ENCODE results near the gene LTC4S. TPM values are rescaled to one million over a fixed set of nuclear protein-coding genes. Genes with fewer than 3 reads are reported as not detected.
A peak's percentile ranks its signal among the peaks of the same experiment; 100 is the strongest.
"Not testable (repeated sequence)": the region's sequence is repeated elsewhere in the genome, so short reads cannot be mapped to it uniquely, and the experiment has no call there.

Gene LTC4S
- total and polyA plus RNA-seq, 3 donors from 2014 or later = 3.7 to 10.3 (median 4.8) TPM

- no peak overlapping the region for H3K27ac ChIP-seq
Measured at GRCh38 chr5:179833709-179834070, 39.9 kb downstream of the LTC4S start.

DNA sequence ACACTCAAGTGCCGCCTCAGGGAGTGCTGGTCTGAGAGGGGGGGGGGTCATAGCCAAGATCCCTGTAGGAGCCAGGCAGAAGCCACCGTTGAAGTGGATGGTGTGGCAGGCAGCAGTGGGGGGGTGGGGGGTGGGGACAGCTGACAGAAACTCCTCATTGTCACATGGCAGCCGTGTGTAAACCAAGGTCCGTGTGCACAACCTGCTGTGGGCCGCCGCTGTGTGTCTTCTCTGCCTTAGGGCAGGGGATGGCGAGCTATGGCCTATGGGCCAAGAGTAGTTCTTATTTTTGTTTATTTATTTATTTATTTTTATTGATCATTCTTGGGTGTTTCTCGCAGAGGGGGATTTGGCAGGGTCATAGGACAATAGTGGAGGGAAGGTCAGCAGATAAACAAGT is 40.3 kb downstream of the LTC4S start:
- Histone ChIP-seq H3K4me3 (no peak overlapping the region), H3K4me1 (peaks cover 10% of the 10 kb centered on the region), H3K27ac (no peak overlapping the region), H3K27me3 (no peaks in the 10 kb centered on the region), H3K36me3 (ENCODE audit: low read depth, missing control alignments) (no peaks in the 10 kb centered on the region), H3K9me3 (no peaks in the 10 kb centered on the region)
- TF ChIP-seq POLR2A (IDR thresholded peaks at IDR 0.05) = no peak
- no peak for TF ChIP-seq CTCF (IDR thresholded peaks at IDR 0.05)
- DNase-seq = no peak
- WGBS, 2 donors = 76 to 94% methylated on average over 7 to 8 of the region's 8 CpGs
- intact Hi-C loops (cut with DNase I; ENCODE audit: low total_unique reads) = no loop called here

More at GRCh38 chr5:179833709-179834070, 39.9 kb downstream of the LTC4S start:
- H3K4me3 ChIP-seq = no peak overlapping the region
- no peaks in the 10 kb centered on the region for H3K27me3 ChIP-seq
- peaks cover 10% of the 10 kb centered on the region for H3K4me1 ChIP-seq
- no peaks in the 10 kb centered on the region for H3K36me3 ChIP-seq (ENCODE audit: low read depth, missing control alignments)
- TF ChIP-seq POLR2A (IDR thresholded peaks at IDR 0.05) (no peak), CTCF (IDR thresholded peaks at IDR 0.05) (no peak)
- DNase-seq = no peak
- H3K9me3 ChIP-seq = no peaks in the 10 kb centered on the region
- WGBS, 2 donors = 100% methylated on average over 3 of the region's 3 CpGs
- intact Hi-C loops (cut with DNase I; ENCODE audit: low total_unique reads) = no loop called here

DNA sequence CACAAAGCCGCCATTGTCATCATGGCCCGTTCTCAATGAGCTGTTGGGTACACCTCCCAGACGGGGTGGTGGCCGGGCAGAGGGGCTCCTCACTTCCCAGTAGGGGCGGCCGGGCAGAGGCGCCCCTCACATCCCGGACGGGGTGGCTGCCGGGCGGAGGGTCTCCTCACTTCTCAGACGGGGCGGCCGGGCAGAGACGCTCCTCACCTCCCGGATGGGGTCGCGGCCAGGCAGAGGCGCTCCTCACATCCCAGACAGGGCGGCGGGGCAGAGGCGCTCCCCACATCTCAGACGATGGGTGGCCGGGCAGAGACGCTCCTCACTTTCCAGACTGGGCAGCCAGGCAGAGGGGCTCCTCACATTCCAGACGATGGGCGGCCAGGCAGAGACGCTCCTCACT is 41.1 kb downstream of the LTC4S start:
- H3K36me3 ChIP-seq (ENCODE audit: low read depth, missing control alignments); DNase-seq; H3K27me3 ChIP-seq; H3K9me3 ChIP-seq; intact Hi-C loops (cut with DNase I; ENCODE audit: low total_unique reads); H3K4me3 ChIP-seq; H3K27ac ChIP-seq: not testable (repeated sequence)
- peaks cover 16% of the 10 kb centered on the region for H3K4me1 ChIP-seq
- WGBS, 2 donors = 60 to 91% methylated on average over 2 to 19 of the region's 28 CpGs

DNA sequence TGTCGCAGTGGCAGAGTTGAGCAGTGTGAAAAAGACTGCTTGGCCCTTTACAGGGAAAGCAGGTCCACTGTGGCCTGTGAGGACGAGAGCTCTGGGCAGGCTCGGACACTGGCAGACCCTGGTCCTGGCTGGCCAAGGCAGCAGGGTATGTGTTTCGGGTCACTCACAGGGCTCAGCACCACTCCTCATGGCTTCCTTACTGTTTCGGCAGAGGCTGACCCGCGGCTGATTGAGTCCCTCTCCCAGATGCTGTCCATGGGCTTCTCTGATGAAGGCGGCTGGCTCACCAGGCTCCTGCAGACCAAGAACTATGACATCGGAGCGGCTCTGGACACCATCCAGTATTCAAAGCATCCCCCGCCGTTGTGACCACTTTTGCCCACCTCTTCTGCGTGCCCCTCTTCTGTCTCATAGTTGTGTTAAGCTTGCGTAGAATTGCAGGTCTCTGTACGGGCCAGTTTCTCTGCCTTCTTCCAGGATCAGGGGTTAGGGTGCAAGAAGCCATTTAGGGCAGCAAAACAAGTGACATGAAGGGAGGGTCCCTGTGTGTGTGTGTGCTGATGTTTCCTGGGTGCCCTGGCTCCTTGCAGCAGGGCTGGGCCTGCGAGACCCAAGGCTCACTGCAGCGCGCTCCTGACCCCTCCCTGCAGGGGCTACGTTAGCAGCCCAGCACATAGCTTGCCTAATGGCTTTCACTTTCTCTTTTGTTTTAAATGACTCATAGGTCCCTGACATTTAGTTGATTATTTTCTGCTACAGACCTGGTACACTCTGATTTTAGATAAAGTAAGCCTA is 42.6 kb downstream of the LTC4S start:
- TF ChIP-seq CTCF (IDR thresholded peaks at IDR 0.05) (no peak), POLR2A (IDR thresholded peaks at IDR 0.05) (no peak)
- Histone ChIP-seq H3K4me1 (peaks cover 14% of the 10 kb centered on the region), H3K4me3 (no peak overlapping the region), H3K27me3 (no peaks in the 10 kb centered on the region), H3K27ac (peak overlapping the region in 1 of 2 donors; percentile 41), H3K36me3 (ENCODE audit: low read depth, missing control alignments) (no peaks in the 10 kb centered on the region), H3K9me3 (no peaks in the 10 kb centered on the region)
- intact Hi-C loops (cut with DNase I; ENCODE audit: low total_unique reads) = no loop called here
- 80 to 89% methylated on average over 13 to 19 of the region's 19 CpGs for WGBS, 2 donors
- DNase-seq = no peak

- H3K27ac ChIP-seq = peak overlapping the region in 1 of 2 donors; percentile 41
- TF ChIP-seq POLR2A (IDR thresholded peaks at IDR 0.05) (no peak), CTCF (IDR thresholded peaks at IDR 0.05) (no peak)
Measured at GRCh38 chr5:179837076-179838011, 43.6 kb downstream of the LTC4S start.

More at GRCh38 chr5:179837076-179838011, 43.6 kb downstream of the LTC4S start:
- no peak for DNase-seq
- no peaks in the 10 kb centered on the region for H3K9me3 ChIP-seq
- H3K4me3 ChIP-seq = no peak overlapping the region
- no peaks in the 10 kb centered on the region for H3K27me3 ChIP-seq
- intact Hi-C loops (cut with DNase I; ENCODE audit: low total_unique reads) = no loop called here
- no peaks in the 10 kb centered on the region for H3K36me3 ChIP-seq (ENCODE audit: low read depth, missing control alignments)
- WGBS, 2 donors = 75 to 81% methylated on average over 7 to 15 of the region's 15 CpGs
- peaks cover 6% of the 10 kb centered on the region for H3K4me1 ChIP-seq
